ENCODE data around the gene ZMYND15. TPM values are rescaled to one million over a fixed set of nuclear protein-coding genes. Genes with fewer than 3 reads are reported as not detected.

Gene ZMYND15
- total and polyA plus RNA-seq, 2 of the 13 experiments (the other 11 are each of a cell fraction or from before 2014, with no cell fraction given), result 0.24 to 2.7 TPM

GRCh38 chr17:4777969-4778760 is 38.5 kb downstream of the ZMYND15 start (continued):
- TF ChIP-seq NFIC (IDR thresholded peaks at IDR 0.05; ENCODE audit: low read length), result no peak
- TF ChIP-seq ZNF598 (CRISPR knock-in tag; IDR thresholded peaks at IDR 0.05; ENCODE audit: borderline replicate concordance), result 0 out of 2 replicates have a peak, but pooled peaks have one; percentile 13
- TF ChIP-seq ZSCAN25 (CRISPR knock-in tag; IDR thresholded peaks at IDR 0.05), result no peak; the same call in 1 of the 2 replicates
- peak; percentile 39; the same call in 1 of the 2 replicates for TF ChIP-seq MAX (IDR thresholded peaks at IDR 0.05)
- no peak for TF ChIP-seq YY1 (IDR thresholded peaks at IDR 0.05; ENCODE audit: insufficient read depth, insufficient replicate concordance, low read depth, low read length)
- no peak for TF ChIP-seq RFX5 (IDR thresholded peaks at IDR 0.05; ENCODE audit: low read depth, low read length)
- no peak for TF ChIP-seq ZBTB44 (CRISPR knock-in tag; IDR thresholded peaks at IDR 0.05)
- TF ChIP-seq ZNF350 (CRISPR knock-in tag; IDR thresholded peaks at IDR 0.05; ENCODE audit: borderline replicate concordance, low read depth), result no peak; the same call in 1 of the 2 replicates
- TF ChIP-seq ZNF770 (CRISPR knock-in tag; IDR thresholded peaks at IDR 0.05), result peak; percentile 90
- 0 out of 2 replicates have a peak, but pooled peaks have one; percentile 54 for TF ChIP-seq DMAP1 (CRISPR knock-in tag; IDR thresholded peaks at IDR 0.05)
- TF ChIP-seq ZNF124 (CRISPR knock-in tag; IDR thresholded peaks at IDR 0.05), result 0 out of 2 replicates have a peak, but pooled peaks have one; percentile 23
- no peak for TF ChIP-seq ZNF567 (CRISPR knock-in tag; IDR thresholded peaks at IDR 0.05; ENCODE audit: borderline replicate concordance)
- peak; percentile 52; the same call in 1 of the 2 replicates for TF ChIP-seq ZNF451 (CRISPR knock-in tag; IDR thresholded peaks at IDR 0.05)
- no peak for TF ChIP-seq ZNF570 (CRISPR knock-in tag; IDR thresholded peaks at IDR 0.05; ENCODE audit: borderline replicate concordance)
- no peak for TF ChIP-seq NFE2L2 (IDR thresholded peaks at IDR 0.05; ENCODE audit: low read length)
- TF ChIP-seq MTF2 (CRISPR knock-in tag; IDR thresholded peaks at IDR 0.05; ENCODE audit: borderline replicate concordance), result no peak
- TF ChIP-seq TEAD3 (CRISPR knock-in tag; optimal IDR thresholded peaks at IDR 0.05; ENCODE audit: borderline replicate concordance), result peak; percentile 100
- peak; percentile 29; the same call in 1 of the 2 replicates for TF ChIP-seq IRF9 (CRISPR knock-in tag; IDR thresholded peaks at IDR 0.05; ENCODE audit: borderline replicate concordance)
- no peak for TF ChIP-seq ZNF275 (CRISPR knock-in tag; IDR thresholded peaks at IDR 0.05; ENCODE audit: borderline replicate concordance)
- no peak for TF ChIP-seq ZNF337 (CRISPR knock-in tag; IDR thresholded peaks at IDR 0.05; ENCODE audit: borderline replicate concordance, low read depth)
- TF ChIP-seq ZNF230 (CRISPR knock-in tag; IDR thresholded peaks at IDR 0.05), result no peak
- no peak for TF ChIP-seq RELA (CRISPR knock-in tag; IDR thresholded peaks at IDR 0.05)
- peak; percentile 81; the same call in 1 of the 2 replicates for TF ChIP-seq ZNF264 (CRISPR knock-in tag; IDR thresholded peaks at IDR 0.05)
- TF ChIP-seq ARNT2 (CRISPR knock-in tag; IDR thresholded peaks at IDR 0.05; ENCODE audit: low read depth), result peak; percentile 57; the same call in 1 of the 2 replicates
